ENCODE results near the gene HPS4. TPM values are rescaled to one million over a fixed set of nuclear protein-coding genes. Genes with fewer than 3 reads are reported as not detected.
"Not testable (repeated sequence)": the region's sequence is repeated elsewhere in the genome, so short reads cannot be mapped to it uniquely, and the experiment has no call there.

The HPS4 gene
- total and polyA plus RNA-seq, 8 donors, result 10.3 to 46.1 (median 24.3) TPM

GRCh38 chr22:26410386-26410785 is 73.2 kb downstream of the HPS4 start:
- TF ChIP-seq POLR2AphosphoS5 (IDR thresholded peaks at IDR 0.05) (no peak), EP300 (IDR thresholded peaks at IDR 0.05) (no peak), CTCF (IDR thresholded peaks at IDR 0.05) (no peak), POLR2A (IDR thresholded peaks at IDR 0.05) (no peak)
- Histone ChIP-seq H3K36me3 (no peaks in the 10 kb centered on the region), H3K9me3 (no peaks in the 10 kb centered on the region), H3K27ac (no peak overlapping the region), H3K4me3 (no peak overlapping the region), H3K27me3 (peaks cover 0 to 45% (median 5%) of the 10 kb centered on the region in 3 donors), H3K4me1 (no peaks in the 10 kb centered on the region)
- 74 to 77% (median 74%) methylated on average over 5 of the region's 5 CpGs for WGBS, 5 donors
- no peak for DNase-seq
- intact Hi-C loops (cut with DNase I; ENCODE audit: low total_unique reads), result no loop called here

GRCh38 chr22:26409719-26410335 is 73.8 kb downstream of the HPS4 start:
- H3K9me3 ChIP-seq, result no peaks in the 10 kb centered on the region
- H3K4me1 ChIP-seq, result no peaks in the 10 kb centered on the region
- 56 to 69% (median 66%) methylated on average over 5 of the region's 5 CpGs for WGBS, 5 donors
- peaks cover 0 to 44% (median 9%) of the 10 kb centered on the region in 3 donors for H3K27me3 ChIP-seq
- no peaks in the 10 kb centered on the region for H3K36me3 ChIP-seq
- no peak overlapping the region for H3K4me3 ChIP-seq
- intact Hi-C loops (cut with DNase I; ENCODE audit: low total_unique reads), result no loop called here
- TF ChIP-seq POLR2AphosphoS5 (IDR thresholded peaks at IDR 0.05) (no peak), POLR2A (IDR thresholded peaks at IDR 0.05) (no peak), EP300 (IDR thresholded peaks at IDR 0.05) (no peak), CTCF (IDR thresholded peaks at IDR 0.05) (no peak)
- no peak overlapping the region for H3K27ac ChIP-seq
- DNase-seq, result no peak

- H3K4me3 ChIP-seq; H3K36me3 ChIP-seq; H3K4me1 ChIP-seq; DNase-seq; H3K9me3 ChIP-seq; intact Hi-C loops (cut with DNase I; ENCODE audit: low total_unique reads); H3K27ac ChIP-seq: not testable (repeated sequence)
- H3K27me3 ChIP-seq, result peaks cover 0 to 48% (median 9%) of the 10 kb centered on the region in 3 donors
- WGBS, 5 donors, result 90 to 91% (median 91%) methylated on average over 7 of the region's 7 CpGs
These were observed 74.9 kb downstream of the HPS4 start for GRCh38 chr22:26408562-26409220.

- intact Hi-C loops (cut with DNase I; ENCODE audit: low total_unique reads), result no loop called here
These were observed 77.5 kb downstream of the HPS4 start for GRCh38 chr22:26406118-26406517.

More at GRCh38 chr22:26406118-26406517, 77.5 kb downstream of the HPS4 start:
- DNase-seq, result no peak
- Histone ChIP-seq H3K27ac (no peak overlapping the region), H3K27me3 (peaks cover 0 to 32% (median 9%) of the 10 kb centered on the region in 3 donors), H3K4me3 (no peak overlapping the region), H3K9me3 (no peaks in the 10 kb centered on the region), H3K36me3 (no peaks in the 10 kb centered on the region), H3K4me1 (no peaks in the 10 kb centered on the region)
- WGBS, 5 donors, result 76 to 88% (median 86%) methylated on average over 4 of the region's 4 CpGs
- no peak for TF ChIP-seq POLR2AphosphoS5 (IDR thresholded peaks at IDR 0.05)
- TF ChIP-seq EP300 (IDR thresholded peaks at IDR 0.05), result no peak
- no peak for TF ChIP-seq CTCF (IDR thresholded peaks at IDR 0.05)
- TF ChIP-seq POLR2A (IDR thresholded peaks at IDR 0.05), result no peak

All from stomach (tissue), 9 donors.